Smooth muscle cell of the brain vasculature (primary cell): ENCODE data around the gene ABCC8.

ENCODE experiments used
- DNase-seq: peaks from one replicate; pipeline ENCODE4 v3.0.0-alpha.2; 2012; ENCODE audit warnings: low read depth, low spot score

ABCC8 gene

DNA sequence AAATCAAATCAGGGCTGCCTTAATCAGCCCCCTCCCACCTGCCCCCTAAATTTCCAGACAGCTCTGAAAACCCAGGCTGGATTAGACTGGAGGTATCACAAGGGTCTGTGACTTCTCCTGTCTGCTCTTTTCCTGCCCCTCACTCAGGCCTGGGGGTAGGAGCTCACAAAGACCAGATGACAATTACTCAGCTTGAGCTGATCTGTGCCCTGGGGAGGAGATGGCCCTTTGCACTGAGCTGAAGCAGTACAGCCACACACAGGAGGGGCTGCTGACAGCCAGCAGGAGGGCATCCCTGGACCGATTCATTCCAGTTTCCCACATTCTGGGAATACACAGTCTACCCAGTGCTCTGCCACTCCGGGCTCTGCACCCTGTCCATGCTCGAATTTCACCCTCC lies 4.2 kb downstream of the ABCC8 start:
- no peak for DNase-seq

GRCh38 chr11:17471501-17471900 lies 5.1 kb downstream of the ABCC8 start:
- no peak for DNase-seq

- DNase-seq, result no peak
Observed at GRCh38 chr11:17469998-17470397, 6.6 kb downstream of the ABCC8 start.

GRCh38 chr11:17468122-17468521 lies 8.5 kb downstream of the ABCC8 start:
- no peak for DNase-seq

DNA sequence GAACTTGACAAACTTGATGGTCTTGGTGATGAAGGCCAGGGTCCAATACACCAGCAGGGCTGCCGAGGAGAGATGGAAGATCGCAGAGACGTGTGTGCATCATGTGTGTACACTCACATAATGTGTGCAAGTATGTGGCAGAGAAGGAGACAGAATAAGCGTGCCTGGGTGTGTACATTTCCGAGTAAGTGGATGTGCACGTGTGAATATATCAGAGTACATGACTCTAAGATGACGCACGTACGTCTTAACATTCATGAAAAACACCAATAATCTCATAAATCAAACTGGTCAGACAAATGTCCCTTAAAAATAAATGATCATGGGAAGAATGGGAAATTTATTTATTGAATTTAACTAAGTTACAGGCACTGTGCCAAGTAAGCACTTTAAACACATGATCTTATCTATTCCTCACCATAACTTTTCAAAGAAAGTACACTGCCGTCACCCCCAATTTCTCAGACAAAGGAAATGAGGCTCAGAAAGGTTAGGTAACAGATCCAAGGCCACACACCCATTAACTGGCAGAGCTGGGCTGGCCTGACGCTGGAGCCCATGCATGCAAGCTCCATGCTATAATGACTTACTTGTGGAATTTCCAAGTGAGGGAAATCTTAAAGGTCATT lies 13.0 kb downstream of the ABCC8 start:
- no peak for DNase-seq

- DNase-seq, result no peak
Observed at GRCh38 chr11:17462940-17463339, 13.7 kb downstream of the ABCC8 start.

- DNase-seq, result no peak
Observed at GRCh38 chr11:17460406-17460805, 16.2 kb downstream of the ABCC8 start.

GRCh38 chr11:17459236-17459896 lies 17.3 kb downstream of the ABCC8 start:
- no peak for DNase-seq

DNA sequence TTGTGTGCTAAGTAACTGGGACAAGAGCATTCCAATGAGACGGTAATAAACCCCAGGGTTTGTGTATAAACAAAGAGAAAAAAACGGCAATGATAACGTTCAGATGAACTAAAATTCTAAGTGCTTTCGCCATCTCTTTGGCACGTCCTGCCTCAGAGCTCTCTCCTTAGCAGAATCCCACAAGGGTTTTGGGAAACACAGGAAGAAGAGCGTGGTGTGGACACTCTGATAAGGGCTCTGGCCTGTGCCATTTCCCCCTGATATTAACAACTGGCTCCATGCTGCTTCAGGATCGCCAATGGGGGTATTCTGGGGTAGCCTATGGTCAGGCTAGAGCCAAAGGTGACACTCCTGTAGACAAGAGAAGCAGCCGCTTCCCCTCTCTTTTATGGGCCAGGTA lies 18.4 kb downstream of the ABCC8 start:
- DNase-seq, result no peak

DNA sequence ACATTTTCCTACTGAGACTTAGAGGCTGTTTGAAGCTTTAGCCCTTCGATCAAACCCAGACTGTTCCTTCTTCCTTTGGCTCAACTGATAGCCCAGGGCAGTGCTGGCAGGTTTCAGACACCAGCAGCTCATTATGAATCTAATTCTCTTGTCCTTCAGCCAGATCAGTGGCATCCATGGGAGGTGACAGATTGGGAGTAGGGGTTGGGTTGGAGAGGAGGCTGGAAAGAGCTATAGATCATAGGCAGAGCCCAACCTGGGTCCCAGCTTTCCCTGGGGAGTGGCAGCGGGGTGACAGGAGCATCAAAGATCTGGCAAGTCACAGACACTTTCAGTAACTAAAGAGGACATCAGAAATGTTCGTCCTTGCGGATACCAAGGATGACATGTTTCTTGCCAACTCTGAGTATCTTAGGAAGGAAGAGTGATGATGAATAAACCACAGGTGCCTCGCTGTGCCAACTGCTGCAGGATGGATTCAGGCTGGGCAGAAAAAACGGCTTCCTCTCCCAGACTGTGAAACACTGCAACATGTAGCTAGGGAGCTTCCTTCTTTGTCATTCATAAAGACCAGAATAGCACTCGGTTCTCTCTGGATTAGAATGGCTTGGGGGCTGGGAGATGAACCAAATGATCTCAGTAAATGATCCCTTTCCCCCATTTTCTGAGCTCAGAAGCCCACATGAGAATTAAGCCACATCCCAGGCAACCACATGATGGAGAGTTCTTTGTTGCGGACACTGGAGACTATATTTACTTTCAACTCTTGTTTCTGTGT lies 19.1 kb downstream of the ABCC8 start:
- DNase-seq, result no peak

GRCh38 chr11:17452668-17453067 lies 24.0 kb downstream of the ABCC8 start:
- no peak for DNase-seq

- no peak for DNase-seq
Observed at GRCh38 chr11:17449158-17449557, 27.5 kb downstream of the ABCC8 start.

DNA sequence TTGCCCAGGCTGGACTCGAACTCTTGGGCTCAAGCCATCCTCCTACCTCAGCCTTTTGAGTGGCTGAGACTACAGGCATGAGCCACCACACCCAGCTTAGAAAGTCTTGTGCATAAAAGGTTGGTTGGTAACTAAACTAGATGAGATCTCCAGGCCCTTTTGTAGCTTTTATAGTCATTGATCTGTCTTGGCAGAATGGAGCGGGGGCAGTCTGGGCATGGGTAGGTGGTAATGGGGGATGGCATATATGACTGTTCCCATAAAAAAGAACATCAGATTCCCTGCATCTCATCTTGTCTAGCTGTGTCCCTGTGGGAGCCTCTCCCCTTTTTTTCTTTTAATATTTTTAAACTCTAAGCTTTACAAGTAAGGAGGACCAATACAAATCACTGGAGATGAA lies 30.2 kb downstream of the ABCC8 start:
- no peak for DNase-seq

- no peak for DNase-seq
Observed at GRCh38 chr11:17445240-17445795, 31.3 kb downstream of the ABCC8 start.

- DNase-seq, result no peak
Observed at GRCh38 chr11:17443926-17444690, 32.5 kb downstream of the ABCC8 start.

DNA sequence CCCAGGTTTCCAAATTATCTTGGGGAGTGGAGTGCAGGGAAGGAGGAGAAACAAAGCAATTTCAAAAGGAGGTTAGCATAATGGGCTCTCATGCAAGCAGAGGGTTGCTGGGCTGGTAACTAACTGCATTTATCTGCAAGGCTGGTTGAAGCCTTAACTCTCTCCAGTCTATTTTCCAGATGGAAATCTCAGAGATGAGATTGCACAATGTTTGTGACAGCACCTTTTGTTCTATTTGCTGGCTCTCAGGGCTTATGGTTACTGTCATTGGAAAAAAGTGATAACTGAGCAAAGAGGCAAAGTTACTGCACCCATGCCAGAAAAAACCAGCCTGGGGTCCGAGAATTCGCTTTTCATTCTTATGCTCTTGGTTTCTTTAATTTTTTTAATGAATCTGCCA lies 33.2 kb downstream of the ABCC8 start:
- DNase-seq, result no peak

DNA sequence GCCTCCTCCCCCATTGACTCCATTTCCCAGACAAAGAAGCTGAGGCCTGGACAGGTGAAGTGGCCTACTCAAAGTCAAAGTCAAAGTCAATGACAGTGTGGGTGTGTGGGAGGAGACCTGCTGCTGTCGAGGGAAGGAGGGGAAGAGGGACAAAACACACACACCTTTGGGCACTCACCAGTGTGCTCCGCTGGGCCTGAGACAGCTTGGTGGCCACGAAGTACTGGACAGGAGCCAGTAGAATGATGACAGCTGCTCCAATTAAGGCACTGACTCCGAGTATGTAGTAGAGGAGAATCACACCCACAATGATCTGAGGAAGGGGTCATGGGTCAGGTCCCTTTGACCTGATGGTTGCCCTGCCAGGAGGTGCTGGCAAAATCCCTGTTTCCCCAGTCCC lies 33.6 kb downstream of the ABCC8 start:
- no peak for DNase-seq

DNA sequence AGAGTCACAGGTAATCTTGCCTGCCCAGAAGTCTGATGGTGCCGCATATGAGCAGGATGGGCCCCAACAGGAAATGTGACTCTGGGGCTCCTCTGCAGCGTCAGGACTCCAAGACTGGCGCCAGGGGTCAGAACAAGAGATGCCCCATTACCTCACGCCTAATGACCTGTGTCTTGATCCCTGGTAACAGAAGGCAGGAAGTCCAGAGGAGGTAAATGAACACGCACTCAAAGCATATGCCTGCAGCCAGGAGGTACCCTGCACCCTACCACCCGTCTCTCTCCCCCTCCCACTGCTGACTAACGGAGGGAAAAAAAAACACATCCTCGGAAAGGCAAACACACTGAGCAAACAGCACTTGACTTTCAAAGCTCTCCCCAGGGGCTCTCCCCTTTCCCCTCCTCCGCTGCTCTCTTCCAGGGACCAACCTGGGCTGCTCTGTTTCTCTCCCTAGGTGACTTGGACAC lies 37.3 kb downstream of the ABCC8 start:
- no peak for DNase-seq

DNA sequence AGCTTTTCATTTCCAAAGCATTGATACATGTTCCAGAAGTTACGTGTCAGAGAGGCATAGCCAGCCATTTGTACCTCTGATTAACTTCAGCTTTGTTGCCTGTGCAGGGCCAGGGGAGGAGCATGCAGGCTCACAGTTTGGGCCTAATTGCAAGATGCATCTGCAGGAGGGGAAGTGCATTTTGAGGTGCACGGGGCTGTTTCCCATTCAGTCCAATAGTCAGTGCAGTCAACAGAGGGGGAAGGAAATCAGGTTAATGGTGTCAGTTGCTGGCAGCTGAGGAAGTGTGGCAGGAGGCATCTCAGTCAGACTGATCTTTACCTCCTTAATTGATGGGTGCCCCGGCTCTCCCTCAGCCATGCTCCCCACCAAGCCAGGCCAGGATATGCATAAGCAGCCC lies 39.3 kb downstream of the ABCC8 start:
- DNase-seq, result no peak

DNA sequence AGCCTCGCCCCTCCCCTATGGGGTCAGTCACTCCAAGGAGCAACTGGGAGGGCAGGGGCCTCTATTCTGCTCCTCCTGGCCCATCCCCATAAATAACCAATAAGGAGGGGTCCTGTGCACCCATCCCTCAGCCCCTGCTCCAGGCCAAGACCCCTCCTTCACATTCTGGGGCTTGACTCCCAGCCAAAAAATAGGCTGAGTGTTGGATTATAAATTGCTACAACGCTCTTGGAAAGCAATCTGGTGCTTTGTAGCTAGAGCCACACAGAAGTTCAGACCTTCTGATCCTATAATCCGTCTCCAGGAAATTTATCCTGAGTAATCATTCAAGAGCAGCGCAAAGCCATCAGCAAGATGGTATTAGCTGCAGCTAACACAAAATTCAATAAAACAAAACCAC lies 42.5 kb downstream of the ABCC8 start:
- no peak for DNase-seq

GRCh38 chr11:17432002-17432401 lies 44.6 kb downstream of the ABCC8 start:
- DNase-seq, result no peak

- no peak for DNase-seq
Observed at GRCh38 chr11:17431139-17431538, 45.5 kb downstream of the ABCC8 start.
